GM13977 (cell line): ENCODE measurements around the gene PGA3.
"Not testable (repeated sequence)": the region's sequence is repeated elsewhere in the genome, so short reads cannot be mapped to it uniquely, and the experiment has no call there.

Experiments
- DNase-seq: peaks from one replicate; pipeline ENCODE4 v3.0.0; 2012; ENCODE audit warnings: low spot score
- CTCF ChIP-seq: IDR thresholded peaks from 2 replicates; pipeline ENCODE4 v1.5.1; 2012; ENCODE audit warnings: mild to moderate bottlenecking, control low read depth; ENCODE audit not compliant: insufficient read depth; ENCODE audit errors: extremely low read depth, missing control alignments
- in situ Hi-C: fragments of 300-500 bp; cut with MboI; formaldehyde crosslinking; loops from one replicate; pipeline ENCODE4 v1.12.0; 2022; ENCODE audit warnings: low sequenced_read_pairs, low pct_unique_long_range_greater_than_20kb, mixed read lengths, inconsistent platforms; ENCODE audit not compliant: unreplicated experiment

PGA3 gene

GRCh38 chr11:61250796-61251765 lies 47.8 kb downstream of the PGA3 start:
- in situ Hi-C loops, DNase-seq: not testable (repeated sequence)

GRCh38 chr11:61252332-61252731 lies 49.0 kb downstream of the PGA3 start:
- DNase-seq, in situ Hi-C loops: not testable (repeated sequence)

GRCh38 chr11:61254403-61255025 lies 51.2 kb downstream of the PGA3 start:
- in situ Hi-C loops, result no loop called here
- TF ChIP-seq CTCF, result peak; percentile 96
- peak; percentile 90 for DNase-seq

- TF ChIP-seq CTCF, result no peak
- in situ Hi-C loops, result no loop called here
- no peak for DNase-seq
These were observed 53.6 kb downstream of the PGA3 start for GRCh38 chr11:61256710-61257482.

- DNase-seq, result no peak
- in situ Hi-C loops, result no loop called here
- no peak for TF ChIP-seq CTCF
These were observed 55.2 kb downstream of the PGA3 start for GRCh38 chr11:61258546-61258945.

- in situ Hi-C loops, result no loop called here
- no peak for DNase-seq
- TF ChIP-seq CTCF, result no peak
These were observed 56.0 kb downstream of the PGA3 start for GRCh38 chr11:61259363-61259762.
